ENCODE measurements around the gene KRT72. TPM values are rescaled to one million over a fixed set of nuclear protein-coding genes. Genes with fewer than 3 reads are reported as not detected.

KRT72 gene
- total RNA-seq, 2 donors from 2014 or later: not detected

DNA sequence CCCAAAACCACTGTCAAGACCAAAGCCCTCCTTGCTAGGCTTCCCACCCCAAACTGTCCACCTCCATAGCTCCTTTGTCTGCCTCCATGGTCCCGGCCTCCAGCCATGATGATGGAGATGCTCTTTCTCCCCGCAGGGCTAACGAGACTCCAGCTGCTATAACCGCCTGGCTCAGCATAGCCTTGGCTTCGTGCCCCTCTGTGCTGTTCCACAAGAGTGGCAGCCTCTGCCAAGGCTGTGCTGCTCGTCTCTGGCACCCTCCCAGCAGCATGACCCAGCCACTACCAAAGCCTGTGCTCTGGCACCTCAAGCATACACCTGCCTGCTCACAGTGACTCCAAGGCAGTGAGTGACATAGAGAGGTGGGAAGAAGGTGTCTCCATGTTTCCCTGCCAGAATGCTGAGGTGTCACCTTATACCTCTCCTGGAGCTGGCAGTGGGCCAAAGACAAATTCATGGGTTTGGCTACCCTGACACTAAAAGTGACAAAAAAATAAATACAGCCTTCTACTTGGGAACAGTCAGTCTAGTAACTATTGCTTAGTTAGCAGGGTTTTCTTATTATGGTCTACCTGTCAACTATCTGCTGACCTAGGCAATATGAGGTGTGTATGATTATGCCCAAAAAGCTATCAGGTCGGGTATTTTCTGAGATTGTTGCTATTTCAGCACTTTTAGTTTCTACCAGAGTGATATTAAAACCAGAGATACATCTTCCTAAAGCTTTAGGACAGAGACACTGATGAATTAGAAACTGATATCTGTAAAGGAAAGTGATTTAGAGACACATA, 33.2 kb upstream of the KRT72 start:
- Mint-ChIP-seq H3K4me3 (no peak overlapping the region), H3K4me1 (peaks cover 20% of the 10 kb centered on the region)

DNA sequence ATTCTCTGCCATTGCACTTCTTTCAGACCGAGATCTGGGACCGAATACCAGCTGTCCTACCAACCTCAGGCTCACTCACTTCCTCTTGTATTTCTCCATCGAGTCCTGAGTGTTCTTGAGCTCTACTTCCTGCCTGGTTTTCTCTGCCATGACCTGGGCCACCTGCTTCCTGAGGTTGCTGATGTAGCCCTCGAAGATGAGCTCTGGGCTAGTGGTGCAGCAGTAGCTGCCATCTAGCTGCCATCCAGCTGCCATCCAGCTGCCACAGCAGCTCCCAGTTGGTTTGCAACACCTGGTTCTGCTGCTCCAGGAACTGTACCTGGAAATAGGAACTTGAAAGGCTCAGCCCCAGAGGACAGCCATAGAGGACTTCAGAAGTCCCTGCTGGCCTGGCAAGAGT, 32.1 kb upstream of the KRT72 start:
- Mint-ChIP-seq H3K27ac (no peak overlapping the region), H3K4me3 (no peak overlapping the region), H3K36me3 (ENCODE audit: low read depth) (no peaks in the 10 kb centered on the region), H3K9me3 (no peaks in the 10 kb centered on the region), H3K27me3 (peaks cover 7% of the 10 kb centered on the region), H3K4me1 (peaks cover 20% of the 10 kb centered on the region)
- ATAC-seq (replicated peaks): no peak

More for the DNA sequence above, 33.2 kb upstream of the KRT72 start:
- ATAC-seq (replicated peaks): no peak
- no peaks in the 10 kb centered on the region for H3K36me3 Mint-ChIP-seq (ENCODE audit: low read depth)
- no peak overlapping the region for H3K27ac Mint-ChIP-seq
- peaks cover 7% of the 10 kb centered on the region for H3K27me3 Mint-ChIP-seq
- H3K9me3 Mint-ChIP-seq: no peaks in the 10 kb centered on the region

DNA sequence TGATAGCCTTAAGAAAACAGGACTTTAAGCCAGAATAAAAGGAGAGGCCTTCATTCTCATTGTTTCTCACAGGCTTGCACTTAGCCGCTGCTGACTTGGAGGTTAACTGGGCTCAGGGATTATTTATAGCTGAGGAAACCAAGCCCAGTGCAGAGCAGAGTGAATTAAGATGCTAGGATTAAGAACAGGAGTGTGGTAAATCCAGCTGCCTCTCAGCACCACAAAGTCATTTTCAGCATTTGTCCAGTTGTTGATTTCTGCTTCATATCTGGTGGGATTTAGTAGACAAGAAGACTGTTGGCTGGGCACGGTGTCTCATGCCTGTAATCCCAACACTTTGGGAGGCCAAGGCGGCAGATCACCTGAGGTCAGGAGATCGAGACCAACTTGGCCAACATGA, 31.4 kb upstream of the KRT72 start:
- H3K36me3 Mint-ChIP-seq (ENCODE audit: low read depth): no peaks in the 10 kb centered on the region
- peaks cover 20% of the 10 kb centered on the region for H3K4me1 Mint-ChIP-seq

DNA sequence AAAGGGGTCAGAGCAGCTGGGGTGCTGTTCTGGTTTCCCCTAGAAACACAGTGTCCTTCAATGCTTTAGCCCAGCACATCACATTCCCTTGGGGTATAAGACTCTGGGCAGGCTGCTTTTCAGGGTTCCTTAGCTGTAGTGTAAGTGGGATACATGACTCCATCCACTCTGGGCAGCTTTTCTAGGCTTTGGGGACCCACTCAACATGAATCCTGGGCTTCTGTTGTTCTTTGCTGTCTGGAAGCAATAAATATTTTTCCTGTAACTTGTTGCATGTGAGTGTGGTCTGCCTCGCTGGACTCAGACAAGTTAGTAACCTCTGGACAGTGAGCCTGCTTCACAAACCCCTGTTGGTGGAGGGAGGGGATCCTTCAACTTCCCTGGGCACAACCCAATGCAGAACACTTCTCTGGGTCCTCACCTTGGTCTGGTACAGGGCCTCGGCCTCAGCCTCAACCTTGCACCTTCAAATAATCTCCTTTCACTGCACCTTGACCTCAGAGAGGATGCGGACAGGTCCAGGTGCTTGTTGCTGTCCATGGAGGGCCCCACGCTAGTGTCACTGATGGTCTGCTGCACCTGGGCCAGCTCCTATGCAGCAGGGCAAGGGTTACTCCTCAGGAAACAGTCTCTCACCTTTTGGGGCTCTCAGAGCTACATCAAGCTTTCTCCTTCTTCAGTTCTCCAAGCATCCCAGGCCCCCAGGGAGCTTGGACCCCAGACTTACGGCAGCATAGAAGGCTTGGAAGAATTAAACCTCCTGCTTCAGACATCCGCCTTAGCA, 30.6 kb upstream of the KRT72 start:
- Mint-ChIP-seq H3K4me3 (no peak overlapping the region), H3K9me3 (no peaks in the 10 kb centered on the region), H3K36me3 (ENCODE audit: low read depth) (no peaks in the 10 kb centered on the region), H3K27me3 (peaks cover 12% of the 10 kb centered on the region), H3K4me1 (peaks cover 24% of the 10 kb centered on the region), H3K27ac (no peak overlapping the region)
- no peak for ATAC-seq (replicated peaks)

More for the DNA sequence above, 31.4 kb upstream of the KRT72 start:
- ATAC-seq (replicated peaks): no peak
- peaks cover 9% of the 10 kb centered on the region for H3K27me3 Mint-ChIP-seq
- H3K27ac Mint-ChIP-seq: no peak overlapping the region
- no peaks in the 10 kb centered on the region for H3K9me3 Mint-ChIP-seq
- no peak overlapping the region for H3K4me3 Mint-ChIP-seq

DNA sequence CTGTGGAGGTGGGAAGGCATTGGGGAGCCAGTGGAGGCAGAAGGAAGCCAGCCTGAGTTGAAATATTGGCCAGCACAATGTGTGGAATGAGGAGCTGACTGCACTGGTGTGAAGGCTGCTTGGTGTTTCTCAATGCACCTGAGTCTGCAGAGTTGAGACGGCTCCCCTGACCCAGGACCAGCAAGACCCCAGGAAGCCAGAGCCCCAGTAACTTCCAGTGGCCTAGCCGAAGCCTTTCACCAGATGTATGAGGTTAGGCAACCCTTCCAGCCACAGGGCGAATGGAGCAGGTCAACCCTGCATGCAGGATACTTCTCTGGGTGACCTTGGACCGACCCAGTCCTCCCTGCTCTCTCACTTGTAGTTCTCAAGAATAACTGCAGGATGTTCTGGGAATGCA, 30.0 kb upstream of the KRT72 start:
- Mint-ChIP-seq H3K4me3 (no peak overlapping the region), H3K27ac (no peak overlapping the region), H3K9me3 (no peaks in the 10 kb centered on the region), H3K27me3 (peaks cover 10% of the 10 kb centered on the region), H3K4me1 (peaks cover 24% of the 10 kb centered on the region), H3K36me3 (ENCODE audit: low read depth) (no peaks in the 10 kb centered on the region)
- no peak for ATAC-seq (replicated peaks)

GRCh38 chr12:52630599-52631200, 29.4 kb upstream of the KRT72 start:
- Mint-ChIP-seq H3K27ac (no peak overlapping the region), H3K9me3 (no peaks in the 10 kb centered on the region), H3K27me3 (peaks cover 10% of the 10 kb centered on the region), H3K4me3 (no peak overlapping the region), H3K36me3 (ENCODE audit: low read depth) (no peaks in the 10 kb centered on the region), H3K4me1 (peaks cover 24% of the 10 kb centered on the region)
- no peak for ATAC-seq (replicated peaks)

GRCh38 chr12:52630008-52630500, 28.8 kb upstream of the KRT72 start:
- H3K36me3 Mint-ChIP-seq (ENCODE audit: low read depth): no peaks in the 10 kb centered on the region
- H3K27ac Mint-ChIP-seq: no peak overlapping the region
- no peak for ATAC-seq (replicated peaks)
- peaks cover 24% of the 10 kb centered on the region for H3K4me1 Mint-ChIP-seq
- H3K4me3 Mint-ChIP-seq: no peak overlapping the region
- H3K9me3 Mint-ChIP-seq: no peaks in the 10 kb centered on the region
- H3K27me3 Mint-ChIP-seq: peaks cover 10% of the 10 kb centered on the region

DNA sequence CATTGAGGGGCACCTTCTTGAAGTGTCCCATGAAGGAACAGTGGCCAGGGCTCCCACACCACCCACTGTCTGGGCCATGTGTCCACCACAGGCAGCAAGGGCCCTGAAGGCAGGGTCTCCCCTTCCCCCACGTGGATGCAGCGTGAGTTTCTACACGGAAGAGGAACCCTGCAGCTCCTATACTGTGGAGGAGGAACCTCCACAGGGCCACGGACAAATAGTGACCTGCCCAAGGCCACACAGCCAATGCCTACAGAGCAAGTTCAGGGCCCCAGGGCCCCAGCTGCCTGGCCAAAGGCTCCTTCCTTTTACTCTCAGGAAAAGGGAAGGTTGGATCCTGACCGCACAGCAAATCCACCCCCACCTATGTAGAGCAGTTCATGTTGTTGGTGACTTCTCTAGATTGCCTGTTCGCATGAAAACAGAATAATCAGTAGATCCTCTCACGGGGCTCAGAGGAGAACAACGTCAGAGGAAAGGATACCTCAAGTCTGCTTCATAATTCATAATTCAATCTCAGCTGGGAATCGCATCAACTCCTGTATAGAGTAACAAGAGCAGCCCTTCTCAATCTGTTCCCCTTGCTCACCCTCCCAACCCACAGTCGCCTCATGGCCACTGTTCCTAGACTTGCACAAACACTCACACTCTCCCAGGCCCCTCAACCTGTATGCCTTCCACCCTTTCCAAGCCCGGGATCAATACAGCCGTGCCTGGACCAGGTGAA, 28.2 kb upstream of the KRT72 start:
- Mint-ChIP-seq H3K4me1 (peaks cover 24% of the 10 kb centered on the region), H3K27ac (no peak overlapping the region), H3K9me3 (no peaks in the 10 kb centered on the region), H3K36me3 (ENCODE audit: low read depth) (no peaks in the 10 kb centered on the region), H3K4me3 (no peak overlapping the region), H3K27me3 (peaks cover 10% of the 10 kb centered on the region)
- ATAC-seq (replicated peaks): no peak

- H3K27ac Mint-ChIP-seq: no peak overlapping the region
Observed at GRCh38 chr12:52628841-52629240, 27.6 kb upstream of the KRT72 start.

GRCh38 chr12:52628111-52628507, 26.8 kb upstream of the KRT72 start:
- ATAC-seq (replicated peaks): no peak
- Mint-ChIP-seq H3K9me3 (no peaks in the 10 kb centered on the region), H3K36me3 (ENCODE audit: low read depth) (no peaks in the 10 kb centered on the region), H3K27ac (no peak overlapping the region), H3K27me3 (peaks cover 7% of the 10 kb centered on the region), H3K4me3 (no peak overlapping the region), H3K4me1 (peaks cover 18% of the 10 kb centered on the region)

More at GRCh38 chr12:52628841-52629240, 27.6 kb upstream of the KRT72 start:
- H3K36me3 Mint-ChIP-seq (ENCODE audit: low read depth): no peaks in the 10 kb centered on the region
- H3K4me3 Mint-ChIP-seq: no peak overlapping the region
- peaks cover 19% of the 10 kb centered on the region for H3K4me1 Mint-ChIP-seq
- no peak for ATAC-seq (replicated peaks)
- H3K9me3 Mint-ChIP-seq: no peaks in the 10 kb centered on the region
- peaks cover 7% of the 10 kb centered on the region for H3K27me3 Mint-ChIP-seq

DNA sequence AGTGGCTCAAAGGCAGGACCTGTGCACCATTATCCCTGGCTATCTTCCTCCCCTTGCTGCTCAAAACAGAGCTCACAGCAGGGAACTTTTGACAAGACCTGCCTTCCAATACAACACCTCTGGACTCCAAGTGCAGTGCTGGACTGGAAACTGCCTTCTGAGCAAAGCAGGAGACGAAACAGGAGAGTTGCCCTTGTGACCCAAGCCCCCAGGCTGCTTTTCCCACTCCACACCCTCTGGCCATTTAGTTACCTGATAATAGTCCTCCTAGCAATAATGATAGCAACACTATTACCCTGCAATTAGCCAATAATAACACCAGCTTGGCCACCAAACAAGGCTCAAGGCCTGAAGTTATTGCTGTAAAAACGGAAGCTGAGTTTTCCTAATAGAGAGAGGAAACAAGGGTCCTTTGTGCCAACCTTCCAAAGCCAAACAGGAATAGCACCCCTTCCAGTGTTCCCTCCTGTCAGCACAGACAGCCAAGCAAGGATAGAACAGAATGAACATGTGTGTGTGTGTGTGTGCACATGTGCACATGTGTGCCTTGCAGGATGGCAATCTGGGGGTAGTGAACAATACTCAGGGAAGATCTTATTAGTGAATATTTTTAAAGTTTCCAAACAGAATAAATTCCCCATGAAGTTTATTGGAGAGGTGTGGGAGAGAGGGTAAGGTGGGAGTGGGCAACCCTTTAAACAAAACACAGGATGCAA, 26.3 kb upstream of the KRT72 start:
- peaks cover 18% of the 10 kb centered on the region for H3K4me1 Mint-ChIP-seq
- H3K27ac Mint-ChIP-seq: no peak overlapping the region
- peaks cover 4% of the 10 kb centered on the region for H3K9me3 Mint-ChIP-seq
- peaks cover 7% of the 10 kb centered on the region for H3K27me3 Mint-ChIP-seq
- no peak for ATAC-seq (replicated peaks)
- no peaks in the 10 kb centered on the region for H3K36me3 Mint-ChIP-seq (ENCODE audit: low read depth)
- H3K4me3 Mint-ChIP-seq: no peak overlapping the region

- ATAC-seq (replicated peaks): no peak
- H3K4me3 Mint-ChIP-seq: no peak overlapping the region
- H3K4me1 Mint-ChIP-seq: peaks cover 4% of the 10 kb centered on the region
- H3K36me3 Mint-ChIP-seq (ENCODE audit: low read depth): no peaks in the 10 kb centered on the region
- peaks cover 4% of the 10 kb centered on the region for H3K9me3 Mint-ChIP-seq
- peaks cover 16% of the 10 kb centered on the region for H3K27me3 Mint-ChIP-seq
- H3K27ac Mint-ChIP-seq: no peak overlapping the region
Observed at GRCh38 chr12:52622349-52622748, 21.1 kb upstream of the KRT72 start.

GRCh38 chr12:52618866-52619265, 17.6 kb upstream of the KRT72 start:
- no peak for ATAC-seq (replicated peaks)
- Mint-ChIP-seq H3K27me3 (peaks cover 19% of the 10 kb centered on the region), H3K36me3 (ENCODE audit: low read depth) (no peaks in the 10 kb centered on the region), H3K27ac (no peak overlapping the region), H3K4me3 (no peak overlapping the region), H3K4me1 (peaks cover 10% of the 10 kb centered on the region), H3K9me3 (peaks cover 4% of the 10 kb centered on the region)

All from activated T-helper 17 cell treated with anti-CD3 and anti-CD28 coated beads, Interleukin-2, amount 50 U/mL, for 72 hours (primary cell).